Type B pancreatic cell (in vitro differentiated cells): Measurements from ENCODE around the gene WNT9A. TPM values are rescaled to one million over a fixed set of nuclear protein-coding genes. Genes with fewer than 3 reads are reported as not detected.

Experiments
- DNase-seq: peaks from one replicate; pipeline ENCODE4 v3.0.0; 2021; ENCODE audit warnings: mixed read lengths; ENCODE audit not compliant: unreplicated experiment; ENCODE audit errors: extremely low spot score
- H3K27ac Mint-ChIP-seq: 2 replicates; pipeline ENCODE4 v1.8.0; 2021; ENCODE audit warnings: mild to moderate bottlenecking, mixed read lengths
- H3K27me3 Mint-ChIP-seq: 2 replicates; pipeline ENCODE4 v1.8.0; 2021; ENCODE audit warnings: mixed read lengths
- H3K36me3 Mint-ChIP-seq: 2 replicates; pipeline ENCODE4 v1.8.0; 2021; ENCODE audit warnings: mixed read lengths
- H3K4me1 Mint-ChIP-seq: one replicate; pipeline ENCODE4 v1.8.0; 2021; ENCODE audit warnings: mixed read lengths; ENCODE audit not compliant: unreplicated experiment
- H3K4me3 Mint-ChIP-seq: 2 replicates; pipeline ENCODE4 v1.8.0; 2021; ENCODE audit warnings: mild to moderate bottlenecking, mixed read lengths
- H3K9me3 Mint-ChIP-seq: 2 replicates; pipeline ENCODE4 v1.8.0; 2021; ENCODE audit warnings: mixed read lengths
- total RNA-seq: library from RNA; stranded (reverse); gene quantifications from 2 replicates; pipeline ENCODE4 v1.2.1, GENCODE V29; 2021; ENCODE audit warnings: low replicate concordance
- TF ChIP-seq, protein P1 (sequence below): fragments of 200-600 bp; sonication (generic); conservative IDR thresholded peaks from 2 replicates; pipeline ENCODE4 v1.5.0; 2021; ENCODE audit warnings: antibody characterized with exemption, mild to moderate bottlenecking

The WNT9A gene
- total RNA-seq, 1 donor from 2014 or later, result 4.3 TPM

DNA sequence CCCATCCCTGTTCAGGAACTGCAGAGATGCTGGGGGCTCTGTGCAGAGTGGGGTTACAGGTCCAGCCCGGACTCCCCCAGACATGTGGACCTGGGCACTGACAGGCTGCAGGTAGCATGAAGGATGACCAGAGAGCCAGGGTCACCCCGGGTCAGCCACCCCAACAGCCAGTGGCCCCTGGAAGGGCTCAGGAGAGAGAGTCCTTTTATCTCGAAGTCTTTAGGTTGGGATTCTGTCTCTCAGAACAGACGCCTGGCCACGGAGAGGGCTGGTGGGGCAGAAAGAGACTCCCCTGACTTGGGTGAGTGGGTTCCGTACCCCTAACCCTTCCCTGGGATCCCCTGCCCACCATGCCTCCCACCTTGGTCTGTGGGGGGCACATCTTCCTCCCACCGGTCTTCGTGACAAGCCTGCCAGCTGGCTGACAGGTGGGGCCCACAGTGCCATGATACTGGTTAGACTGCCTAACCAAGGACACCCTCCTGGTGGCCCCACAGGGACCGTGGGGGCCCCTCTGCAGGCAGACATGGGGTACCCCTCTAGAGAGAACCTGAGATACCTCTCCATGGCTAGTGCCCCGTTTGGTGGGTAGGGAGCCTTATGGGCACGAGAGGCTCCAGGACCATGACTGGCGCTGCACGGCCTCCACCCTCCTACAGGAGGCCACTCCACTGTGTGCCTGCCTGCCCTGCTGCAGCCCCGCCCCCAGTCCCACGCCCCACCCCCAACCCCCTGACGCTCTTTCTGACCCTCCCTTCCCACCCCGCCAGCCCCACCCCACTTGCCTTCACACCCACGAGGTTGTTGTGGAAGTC is 24.2 kb downstream of the WNT9A start:
- no peak for DNase-seq
- H3K4me1 Mint-ChIP-seq, result peaks cover 16% of the 10 kb centered on the region
- H3K36me3 Mint-ChIP-seq, result no peaks in the 10 kb centered on the region
- H3K27me3 Mint-ChIP-seq, result no peaks in the 10 kb centered on the region
- TF ChIP-seq, protein P1, sequence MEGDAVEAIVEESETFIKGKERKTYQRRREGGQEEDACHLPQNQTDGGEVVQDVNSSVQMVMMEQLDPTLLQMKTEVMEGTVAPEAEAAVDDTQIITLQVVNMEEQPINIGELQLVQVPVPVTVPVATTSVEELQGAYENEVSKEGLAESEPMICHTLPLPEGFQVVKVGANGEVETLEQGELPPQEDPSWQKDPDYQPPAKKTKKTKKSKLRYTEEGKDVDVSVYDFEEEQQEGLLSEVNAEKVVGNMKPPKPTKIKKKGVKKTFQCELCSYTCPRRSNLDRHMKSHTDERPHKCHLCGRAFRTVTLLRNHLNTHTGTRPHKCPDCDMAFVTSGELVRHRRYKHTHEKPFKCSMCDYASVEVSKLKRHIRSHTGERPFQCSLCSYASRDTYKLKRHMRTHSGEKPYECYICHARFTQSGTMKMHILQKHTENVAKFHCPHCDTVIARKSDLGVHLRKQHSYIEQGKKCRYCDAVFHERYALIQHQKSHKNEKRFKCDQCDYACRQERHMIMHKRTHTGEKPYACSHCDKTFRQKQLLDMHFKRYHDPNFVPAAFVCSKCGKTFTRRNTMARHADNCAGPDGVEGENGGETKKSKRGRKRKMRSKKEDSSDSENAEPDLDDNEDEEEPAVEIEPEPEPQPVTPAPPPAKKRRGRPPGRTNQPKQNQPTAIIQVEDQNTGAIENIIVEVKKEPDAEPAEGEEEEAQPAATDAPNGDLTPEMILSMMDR, result no peak
- no peak overlapping the region for H3K27ac Mint-ChIP-seq
- H3K9me3 Mint-ChIP-seq, result no peaks in the 10 kb centered on the region
- no peak overlapping the region for H3K4me3 Mint-ChIP-seq

DNA sequence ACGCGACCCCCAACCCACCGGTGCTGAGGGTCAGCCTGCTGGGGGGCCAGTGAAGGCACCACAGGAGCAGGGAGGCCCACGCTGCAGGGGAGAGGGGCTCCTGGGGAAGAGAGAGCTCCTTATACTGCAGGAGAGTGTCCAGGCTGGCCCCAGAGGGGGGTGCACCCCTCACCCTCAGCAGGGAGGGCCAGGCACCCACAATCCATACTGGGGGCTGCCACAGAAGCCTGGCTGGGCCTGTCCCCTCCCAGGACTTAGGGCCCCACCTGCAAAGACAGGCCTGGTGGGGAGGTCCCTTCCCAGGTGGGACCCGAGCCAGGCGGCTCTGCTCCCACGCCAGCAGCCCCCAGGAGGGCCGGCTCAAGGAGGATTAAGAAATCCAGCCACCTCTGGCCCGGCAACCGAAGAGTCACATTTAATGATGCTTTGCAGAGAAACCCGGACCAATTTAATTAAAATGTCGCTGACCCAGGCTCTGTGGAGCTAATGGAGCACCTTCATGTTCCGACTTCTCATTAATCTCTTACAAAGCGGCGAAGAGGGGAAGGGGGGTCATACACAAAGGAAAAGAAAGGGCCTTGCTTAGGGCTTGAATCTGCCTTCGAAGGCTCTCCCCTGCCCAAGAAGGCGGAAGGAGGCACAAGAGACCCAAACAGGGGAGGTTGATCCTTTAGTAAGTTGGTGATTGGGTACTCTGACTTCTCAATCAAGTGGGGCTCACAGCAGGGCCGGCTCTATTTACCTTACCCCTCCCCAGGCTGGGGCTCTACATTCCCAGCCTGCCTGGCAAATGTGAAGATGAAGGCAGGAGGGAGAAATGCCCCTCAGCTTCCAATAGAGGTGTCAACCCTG is 25.0 kb downstream of the WNT9A start:
- no peak for DNase-seq
- H3K4me1 Mint-ChIP-seq, result peaks cover 16% of the 10 kb centered on the region
- H3K9me3 Mint-ChIP-seq, result no peaks in the 10 kb centered on the region
- no peak overlapping the region for H3K27ac Mint-ChIP-seq
- H3K4me3 Mint-ChIP-seq, result no peak overlapping the region
- no peaks in the 10 kb centered on the region for H3K36me3 Mint-ChIP-seq
- H3K27me3 Mint-ChIP-seq, result no peaks in the 10 kb centered on the region
- TF ChIP-seq, protein P1, result no peak

DNA sequence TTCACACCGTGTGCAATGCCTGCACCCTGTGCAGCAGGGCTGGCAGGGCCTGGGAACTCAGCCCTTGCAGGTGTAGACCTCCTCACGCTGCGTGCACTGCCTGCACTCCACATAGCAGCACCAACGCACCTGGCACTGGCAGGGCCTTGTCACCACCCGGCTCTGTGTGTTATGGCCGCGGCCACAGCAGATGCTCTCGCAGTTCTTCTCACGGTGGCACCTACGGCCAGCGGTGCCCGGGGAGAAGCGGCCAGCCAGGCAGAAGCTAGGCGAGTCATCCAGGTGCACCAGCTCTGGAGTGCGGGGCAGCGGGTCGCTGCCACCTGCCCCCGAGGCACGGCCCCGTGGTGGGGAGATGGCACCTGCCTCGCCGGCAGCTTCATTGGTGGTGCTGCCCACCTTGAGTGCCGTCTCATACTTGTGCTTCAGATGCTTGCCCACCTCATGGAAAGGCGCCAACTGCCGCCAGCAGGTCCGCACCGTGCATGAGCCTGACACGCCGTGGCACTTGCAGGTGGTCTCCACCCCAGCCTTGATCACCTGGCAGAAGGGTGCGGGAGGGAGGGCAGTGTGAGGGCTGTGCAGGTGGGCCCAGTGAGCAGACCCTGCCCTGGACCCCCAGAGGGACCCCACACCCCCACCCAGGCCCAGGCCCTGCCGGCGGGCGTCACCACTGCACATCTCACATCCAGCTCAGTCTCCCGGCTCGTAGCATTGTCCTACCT is 26.1 kb downstream of the WNT9A start:
- no peak overlapping the region for H3K27ac Mint-ChIP-seq
- no peaks in the 10 kb centered on the region for H3K36me3 Mint-ChIP-seq
- H3K4me3 Mint-ChIP-seq, result no peak overlapping the region
- H3K27me3 Mint-ChIP-seq, result no peaks in the 10 kb centered on the region
- peaks cover 27% of the 10 kb centered on the region for H3K4me1 Mint-ChIP-seq
- DNase-seq, result no peak
- no peaks in the 10 kb centered on the region for H3K9me3 Mint-ChIP-seq
- TF ChIP-seq, protein P1, result no peak

DNA sequence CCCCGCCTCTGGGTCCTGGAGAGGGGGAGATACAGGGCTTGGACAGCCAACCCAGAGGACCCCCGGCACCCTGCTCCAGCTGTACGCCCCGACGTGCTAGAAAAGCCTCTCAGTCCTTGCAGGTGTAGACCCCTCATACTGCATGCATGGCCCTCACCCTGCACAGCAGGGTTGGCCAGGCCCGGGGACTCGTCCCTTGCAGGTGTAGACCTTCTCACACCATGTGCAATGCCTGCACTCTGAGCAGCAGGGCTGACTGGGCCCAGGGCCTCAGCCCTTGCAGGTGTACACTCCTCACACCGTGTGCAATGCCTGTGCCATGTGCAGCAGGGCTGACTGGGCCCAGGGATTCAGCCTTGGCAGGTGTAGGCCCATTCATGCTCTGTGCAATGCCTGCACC is 26.8 kb downstream of the WNT9A start:
- DNase-seq, result no peak
- TF ChIP-seq, protein P1, result no peak
- Mint-ChIP-seq H3K27me3 (no peaks in the 10 kb centered on the region), H3K4me3 (no peak overlapping the region), H3K9me3 (no peaks in the 10 kb centered on the region), H3K4me1 (peaks cover 35% of the 10 kb centered on the region), H3K36me3 (no peaks in the 10 kb centered on the region), H3K27ac (no peak overlapping the region)

DNA sequence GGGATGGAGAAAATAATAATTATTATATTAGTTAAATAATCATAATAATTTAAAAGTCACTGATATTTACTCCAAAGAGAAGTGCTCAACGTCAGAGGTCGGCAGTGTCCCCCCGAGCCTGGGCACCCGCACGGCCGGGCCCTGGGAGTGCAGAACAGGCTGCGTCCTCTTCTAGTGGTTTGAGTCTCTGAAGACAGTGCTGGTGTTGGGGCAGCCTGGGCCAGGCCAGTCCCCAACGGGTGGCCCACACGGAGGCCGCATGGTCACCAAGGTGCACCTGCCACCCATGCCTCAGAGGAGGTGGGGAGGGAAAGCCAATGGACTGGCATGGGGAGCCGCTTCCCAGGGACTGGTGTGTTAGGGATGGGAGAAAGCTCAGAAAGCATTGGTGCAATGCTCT is 27.3 kb downstream of the WNT9A start:
- TF ChIP-seq, protein P1, result no peak
- Mint-ChIP-seq H3K4me3 (no peak overlapping the region), H3K4me1 (peaks cover 38% of the 10 kb centered on the region), H3K27me3 (no peaks in the 10 kb centered on the region), H3K27ac (no peak overlapping the region), H3K36me3 (no peaks in the 10 kb centered on the region), H3K9me3 (no peaks in the 10 kb centered on the region)
- no peak for DNase-seq
